H9 (cell line): ENCODE results near the gene ING1. TPM values are rescaled to one million over a fixed set of nuclear protein-coding genes. Genes with fewer than 3 reads are reported as not detected.
A peak's percentile ranks its signal among the peaks of the same experiment; 100 is the strongest.

Experiments
- DNase-seq: peaks from one replicate; pipeline ENCODE4 v3.0.0-alpha.2; 2017
- H2AFZ ChIP-seq: one replicate; pipeline ENCODE4 v1.6.1; 2013; ENCODE audit warnings: mild to moderate bottlenecking, low read length, control low read depth, moderate library complexity
- H2AK5ac ChIP-seq: 2 replicates; pipeline ENCODE4 v1.6.1; 2013; ENCODE audit warnings: low read length, control low read depth, mixed read lengths; ENCODE audit not compliant: insufficient read length
- H2BK120ac ChIP-seq: one replicate; pipeline ENCODE4 v1.6.1; 2013; ENCODE audit warnings: low read depth, mild to moderate bottlenecking, low read length, control low read depth, inconsistent platforms; ENCODE audit not compliant: poor library complexity, severe bottlenecking
- H2BK12ac ChIP-seq: 2 replicates; pipeline ENCODE4 v1.6.1; 2013; ENCODE audit warnings: low read length, control low read depth, mixed read lengths, low read depth; ENCODE audit not compliant: insufficient read length
- H2BK15ac ChIP-seq: 2 replicates; pipeline ENCODE4 v1.6.1; 2013; ENCODE audit warnings: low read depth, low read length, control low read depth
- H2BK20ac ChIP-seq: one replicate; pipeline ENCODE4 v1.6.1; 2013; ENCODE audit warnings: low read depth, mild to moderate bottlenecking, low read length, control low read depth, inconsistent platforms; ENCODE audit not compliant: poor library complexity, severe bottlenecking
- H2BK5ac ChIP-seq: 2 replicates; pipeline ENCODE4 v1.6.1; 2013; ENCODE audit warnings: low read length, control low read depth, mixed read lengths; ENCODE audit not compliant: insufficient read length
- H3K14ac ChIP-seq: 2 replicates; pipeline ENCODE4 v1.6.1; 2013; ENCODE audit warnings: low read length, control low read depth; ENCODE audit not compliant: insufficient read depth
- H3K18ac ChIP-seq: 2 replicates; pipeline ENCODE4 v1.6.1; 2013; ENCODE audit warnings: low read depth, mild to moderate bottlenecking, mixed read lengths, low read length, control low read depth; ENCODE audit not compliant: insufficient read length
- H3K23ac ChIP-seq: 2 replicates; pipeline ENCODE4 v1.6.1; 2013; ENCODE audit warnings: low read length, control low read depth, mixed read lengths, low read depth; ENCODE audit not compliant: insufficient read length
- H3K23me2 ChIP-seq: 2 replicates; pipeline ENCODE4 v1.6.1; 2013; ENCODE audit warnings: low read depth, mild to moderate bottlenecking, mixed read lengths, low read length, control low read depth; ENCODE audit not compliant: insufficient read length, poor library complexity, severe bottlenecking
- H3K27ac ChIP-seq: 2 replicates; pipeline ENCODE4 v1.5.1; 2013; ENCODE audit warnings: low read length, control low read depth, mixed read lengths, low read depth; ENCODE audit not compliant: insufficient read length
- H3K27me3 ChIP-seq: 2 replicates; pipeline ENCODE4 v1.6.1; 2013; ENCODE audit warnings: low read length, control low read depth, inconsistent platforms; ENCODE audit not compliant: insufficient read depth
- H3K4ac ChIP-seq: 2 replicates; pipeline ENCODE4 v1.6.1; 2013; ENCODE audit warnings: low read depth, mild to moderate bottlenecking, control low read depth, inconsistent platforms, low read length, moderate library complexity
- H3K4me1 ChIP-seq: 2 replicates; pipeline ENCODE4 v1.6.1; 2013; ENCODE audit warnings: low read length, control low read depth, inconsistent platforms; ENCODE audit not compliant: insufficient read depth
- H3K4me2 ChIP-seq: 2 replicates; pipeline ENCODE4 v1.6.1; 2013; ENCODE audit warnings: low read length, control low read depth, mixed read lengths; ENCODE audit not compliant: insufficient read length, insufficient read depth
- H3K56ac ChIP-seq: 2 replicates; pipeline ENCODE4 v1.6.1; 2013; ENCODE audit warnings: low read depth, mild to moderate bottlenecking, mixed read lengths, low read length, control low read depth; ENCODE audit not compliant: insufficient read length
- H3K79me1 ChIP-seq: 2 replicates; pipeline ENCODE4 v1.6.1; 2013; ENCODE audit warnings: low read depth, mild to moderate bottlenecking, moderate library complexity, low read length, control low read depth, inconsistent platforms; ENCODE audit not compliant: insufficient read depth, poor library complexity, severe bottlenecking
- H3K79me2 ChIP-seq: 2 replicates; pipeline ENCODE4 v1.6.1; 2013; ENCODE audit warnings: low read length, control low read depth, inconsistent platforms; ENCODE audit not compliant: insufficient read depth
- H3K9ac ChIP-seq: 2 replicates; pipeline ENCODE4 v1.6.1; 2013; ENCODE audit warnings: low read length, control low read depth, mixed read lengths; ENCODE audit not compliant: insufficient read length; ENCODE audit errors: extremely low read depth
- H3K9me3 ChIP-seq: one replicate; pipeline ENCODE4 v1.6.1; 2013; ENCODE audit warnings: low read depth, low read length, inconsistent platforms; ENCODE audit not compliant: control insufficient read depth
- H3T11ph ChIP-seq: one replicate; pipeline ENCODE4 v1.6.1; 2013; ENCODE audit warnings: mild to moderate bottlenecking, low read length, control low read depth, inconsistent platforms
- H4K20me1 ChIP-seq: one replicate; pipeline ENCODE4 v1.6.1; 2013; ENCODE audit not compliant: control insufficient read depth, insufficient read length, insufficient read depth
- H4K5ac ChIP-seq: 2 replicates; pipeline ENCODE4 v1.6.1; 2013; ENCODE audit warnings: low read depth, mild to moderate bottlenecking, mixed read lengths, low read length, control low read depth; ENCODE audit not compliant: insufficient read length
- H4K8ac ChIP-seq: replicated peaks from 2 replicates; pipeline ENCODE4 v1.6.1; 2013; ENCODE audit warnings: low read length, control low read depth, mixed read lengths, low read depth; ENCODE audit not compliant: insufficient read length
- H4K91ac ChIP-seq: 2 replicates; pipeline ENCODE4 v1.6.1; 2013; ENCODE audit warnings: low read depth, mild to moderate bottlenecking, moderate library complexity, mixed read lengths, low read length, control low read depth; ENCODE audit not compliant: insufficient read length
- H3K27ac Mint-ChIP-seq, 3 experiments: 2 replicates in 2 of 3; 3 replicates in 1 of 3; pipeline ENCODE4 v1.8.0; 2020 to 2021; ENCODE audit warnings: mixed read lengths in 3 of 3, mild to moderate bottlenecking in 1 of 3, moderate library complexity in 1 of 3
- H3K27me3 Mint-ChIP-seq: 2 replicates; pipeline ENCODE4 v1.8.0; 2021; ENCODE audit warnings: low read depth, mild to moderate bottlenecking, moderate library complexity, mixed read lengths
- H3K36me3 Mint-ChIP-seq, 3 experiments: 2 replicates in 2 of 3; 3 replicates in 1 of 3; pipeline ENCODE4 v1.8.0; 2020 to 2021; ENCODE audit warnings: low read depth in 3 of 3, mixed read lengths in 3 of 3; ENCODE audit not compliant: insufficient read depth in 1 of 3
- H3K4me1 Mint-ChIP-seq, 2 experiments: 2 replicates each; pipeline ENCODE4 v1.8.0; 2020; ENCODE audit warnings: mixed read lengths in 2 of 2
- H3K4me3 Mint-ChIP-seq, 2 experiments: 2 replicates in 1 of 2; 3 replicates in 1 of 2; pipeline ENCODE4 v1.8.0; 2020 to 2021; ENCODE audit warnings: mild to moderate bottlenecking in 2 of 2, mixed read lengths in 2 of 2, moderate library complexity in 1 of 2
- H3K9me3 Mint-ChIP-seq, 2 experiments: 2 replicates in 1 of 2; 3 replicates in 1 of 2; pipeline ENCODE4 v1.8.0; 2020; ENCODE audit warnings: mild to moderate bottlenecking in 2 of 2, mixed read lengths in 2 of 2, moderate library complexity in 1 of 2
- WGBS: extraction: QIAGEN DNeasy Blood & Tissue Kit; methylation state at CpG from one replicate; pipeline ENCODE4 v1.1.7; 2013; ENCODE audit warnings: missing lambda C conversion rate, low lambda C conversion rate, mixed read lengths; ENCODE audit not compliant: insufficient read length; ENCODE audit errors: extremely low coverage; 5-methylcytosine and 5-hydroxymethylcytosine counted together
- total RNA-seq: library from RNA; stranded (reverse); gene quantifications from 2 replicates; pipeline ENCODE4 v1.2.1, GENCODE V29; 2021
- TF ChIP-seq, protein P1 (sequence below): fragments of 200-600 bp; sonication (generic); conservative IDR thresholded peaks from 3 replicates; pipeline ENCODE4 v1.8.0; 2021; ENCODE audit warnings: antibody characterized with exemption, mild to moderate bottlenecking

Gene ING1
- total RNA-seq, 1 experiment from 2014 or later, result 17.3 TPM

GRCh38 chr13:110702089-110702488 is 11.4 kb upstream of the ING1 start:
- H3K4ac ChIP-seq, result no peak overlapping the region
- no peak overlapping the region for H2BK12ac ChIP-seq
- H4K91ac ChIP-seq, result no peak overlapping the region
- peaks cover 18 to 23% of the 10 kb centered on the region in 2 experiments for H3K4me1 Mint-ChIP-seq
- no peak overlapping the region for H2BK120ac ChIP-seq
- no peak overlapping the region for H3K23ac ChIP-seq
- no peak overlapping the region for H2BK20ac ChIP-seq
- H3K27ac ChIP-seq, result no peak overlapping the region
- H3K56ac ChIP-seq, result no peak overlapping the region
- no peaks in the 10 kb centered on the region; a peak in 1 of 5 replicates for H3K9me3 Mint-ChIP-seq
- WGBS, result no CpG with 5 or more reads among the region's 3 CpGs
- no peaks in the 10 kb centered on the region for H3K79me2 ChIP-seq
- H2AK5ac ChIP-seq, result no peak overlapping the region
- H3K4me3 Mint-ChIP-seq, result no peak overlapping the region
- no peaks in the 10 kb centered on the region for H3K27me3 ChIP-seq
- no peaks in the 10 kb centered on the region for H4K20me1 ChIP-seq
- H3T11ph ChIP-seq, result no peak overlapping the region
- peak overlapping the region in 2 of 3 experiments; percentile 13 to 55; a peak in 2 of 7 replicates for H3K27ac Mint-ChIP-seq
- no peak overlapping the region for H3K14ac ChIP-seq
- H4K5ac ChIP-seq, result no peak overlapping the region
- no peak overlapping the region for H2BK5ac ChIP-seq
- H2BK15ac ChIP-seq, result no peak overlapping the region
- no peak overlapping the region for H4K8ac ChIP-seq
- no peak overlapping the region for H3K18ac ChIP-seq
- no peaks in the 10 kb centered on the region for H3K79me1 ChIP-seq
- no peak overlapping the region for H3K9ac ChIP-seq
- H3K9me3 ChIP-seq, result no peaks in the 10 kb centered on the region
- no peak overlapping the region for H3K4me2 ChIP-seq
- H3K27me3 Mint-ChIP-seq, result no peaks in the 10 kb centered on the region
- TF ChIP-seq, protein P1, sequence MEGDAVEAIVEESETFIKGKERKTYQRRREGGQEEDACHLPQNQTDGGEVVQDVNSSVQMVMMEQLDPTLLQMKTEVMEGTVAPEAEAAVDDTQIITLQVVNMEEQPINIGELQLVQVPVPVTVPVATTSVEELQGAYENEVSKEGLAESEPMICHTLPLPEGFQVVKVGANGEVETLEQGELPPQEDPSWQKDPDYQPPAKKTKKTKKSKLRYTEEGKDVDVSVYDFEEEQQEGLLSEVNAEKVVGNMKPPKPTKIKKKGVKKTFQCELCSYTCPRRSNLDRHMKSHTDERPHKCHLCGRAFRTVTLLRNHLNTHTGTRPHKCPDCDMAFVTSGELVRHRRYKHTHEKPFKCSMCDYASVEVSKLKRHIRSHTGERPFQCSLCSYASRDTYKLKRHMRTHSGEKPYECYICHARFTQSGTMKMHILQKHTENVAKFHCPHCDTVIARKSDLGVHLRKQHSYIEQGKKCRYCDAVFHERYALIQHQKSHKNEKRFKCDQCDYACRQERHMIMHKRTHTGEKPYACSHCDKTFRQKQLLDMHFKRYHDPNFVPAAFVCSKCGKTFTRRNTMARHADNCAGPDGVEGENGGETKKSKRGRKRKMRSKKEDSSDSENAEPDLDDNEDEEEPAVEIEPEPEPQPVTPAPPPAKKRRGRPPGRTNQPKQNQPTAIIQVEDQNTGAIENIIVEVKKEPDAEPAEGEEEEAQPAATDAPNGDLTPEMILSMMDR, result no peak
- no peaks in the 10 kb centered on the region for H3K23me2 ChIP-seq
- no peaks in the 10 kb centered on the region; the same call in 1 of the 2 replicates for H3K4me1 ChIP-seq
- H3K36me3 Mint-ChIP-seq, result peaks cover 28 to 54% (median 53%) of the 10 kb centered on the region in 3 experiments
- no peak overlapping the region for H2AFZ ChIP-seq
- DNase-seq, result no peak
